Brain microvascular endothelial cell (primary cell): ENCODE results near the gene PMEPA1.

Experiments used
- DNase-seq: peaks from one replicate; pipeline ENCODE4 v3.0.0-alpha.2; 2020
- H3K27ac ChIP-seq: fragments of 250-450 bp; sonication (Bioruptor Pico); 2 replicates; pipeline ENCODE4 v1.5.1; 2020; ENCODE audit warnings: mild to moderate bottlenecking, moderate library complexity
- H3K27me3 ChIP-seq: fragments of 250-450 bp; sonication (Bioruptor Pico); replicated peaks from 2 replicates; pipeline ENCODE4 v1.5.1; 2020; ENCODE audit warnings: mild to moderate bottlenecking
- H3K36me3 ChIP-seq: fragments of 250-450 bp; sonication (Bioruptor Pico); replicated peaks from 2 replicates; pipeline ENCODE4 v1.5.1; 2020; ENCODE audit warnings: mild to moderate bottlenecking
- H3K4me3 ChIP-seq: 2 replicates; pipeline ENCODE4 v1.5.1; 2011; ENCODE audit warnings: low read depth, mild to moderate bottlenecking, control low read depth, low read length, moderate library complexity
- CTCF ChIP-seq: IDR thresholded peaks from 2 replicates; pipeline ENCODE4 v1.5.1; 2011; ENCODE audit warnings: low read depth, mild to moderate bottlenecking, moderate library complexity, low read length, control low read depth, inconsistent platforms; ENCODE audit errors: missing control alignments
- in situ Hi-C: cut with HindIII; loops from 2 replicates; pipeline ENCODE4 v1.10.0; 2017; ENCODE audit warnings: low sequenced_read_pairs, low pct_ligation_motif_present

The PMEPA1 gene

GRCh38 chr20:57676589-57677583 lies 32.9 kb downstream of the PMEPA1 start:
- Histone ChIP-seq H3K36me3 (no peaks in the 10 kb centered on the region), H3K4me3 (no peak overlapping the region), H3K27me3 (no peaks in the 10 kb centered on the region), H3K27ac (no peak overlapping the region)
- no peak for TF ChIP-seq CTCF
- DNase-seq: no peak
- in situ Hi-C loops: no loop called here

GRCh38 chr20:57675773-57676172 lies 34.0 kb downstream of the PMEPA1 start:
- Histone ChIP-seq H3K36me3 (no peaks in the 10 kb centered on the region), H3K4me3 (no peak overlapping the region), H3K27ac (no peak overlapping the region), H3K27me3 (no peaks in the 10 kb centered on the region)
- no peak for TF ChIP-seq CTCF
- in situ Hi-C loops: no loop called here
- no peak for DNase-seq

- in situ Hi-C loops: no loop called here
- Histone ChIP-seq H3K27ac (no peak overlapping the region), H3K4me3 (no peak overlapping the region), H3K27me3 (no peaks in the 10 kb centered on the region), H3K36me3 (no peaks in the 10 kb centered on the region)
- no peak for DNase-seq
- TF ChIP-seq CTCF: no peak
These were observed 36.8 kb downstream of the PMEPA1 start for GRCh38 chr20:57672953-57673575.

- TF ChIP-seq CTCF: no peak
- H3K4me3 ChIP-seq: no peak overlapping the region
- no peak for DNase-seq
- in situ Hi-C loops: no loop called here
- H3K27ac ChIP-seq: no peak overlapping the region
- no peaks in the 10 kb centered on the region for H3K27me3 ChIP-seq
- no peaks in the 10 kb centered on the region for H3K36me3 ChIP-seq
These were observed 37.7 kb downstream of the PMEPA1 start for GRCh38 chr20:57672164-57672563.

GRCh38 chr20:57671662-57672061 lies 38.2 kb downstream of the PMEPA1 start:
- no peak for DNase-seq
- in situ Hi-C loops: no loop called here
- H3K27me3 ChIP-seq: no peaks in the 10 kb centered on the region
- no peaks in the 10 kb centered on the region for H3K36me3 ChIP-seq
- TF ChIP-seq CTCF: peak; percentile 45
- no peak overlapping the region for H3K4me3 ChIP-seq
- H3K27ac ChIP-seq: no peak overlapping the region
